GM21367 (cell line): ENCODE measurements around the gene SMIM34.
"Not testable (repeated sequence)": the region's sequence is repeated elsewhere in the genome, so short reads cannot be mapped to it uniquely, and the experiment has no call there.

ENCODE experiments used
- ATAC-seq: cut with Tn5 transposase; IDR thresholded peaks from one replicate; pipeline ENCODE4 v1.9.1; 2021; ENCODE audit not compliant: unreplicated experiment

The SMIM34 gene

GRCh38 chr21:34374462-34374861, 49.3 kb downstream of the SMIM34 start:
- not testable (repeated sequence) for ATAC-seq

DNA sequence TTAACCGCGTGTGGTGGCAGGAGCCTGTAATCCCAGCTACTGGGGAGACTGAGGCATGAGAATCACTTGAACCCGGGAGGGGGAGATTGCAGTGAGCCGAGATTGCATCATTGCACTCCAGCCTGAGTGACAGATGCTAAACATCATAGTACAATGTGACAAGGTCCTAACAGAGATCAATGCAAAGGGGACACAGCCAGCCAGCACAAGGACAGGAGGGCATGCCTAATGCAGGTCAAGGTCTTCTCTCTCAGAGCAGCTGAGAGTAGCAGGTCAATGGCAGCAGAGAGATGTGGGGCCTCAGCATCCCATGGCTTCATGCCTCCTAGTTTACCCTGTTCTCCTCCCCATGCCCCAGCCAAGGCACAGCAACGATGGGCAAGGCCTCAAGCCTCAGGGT, 51.4 kb downstream of the SMIM34 start:
- ATAC-seq: no peak

- no peak for ATAC-seq
Observed at GRCh38 chr21:34369741-34370140, 54.0 kb downstream of the SMIM34 start.
